Calu3 (cell line): Measurements from ENCODE around the gene PCLO. TPM values are rescaled to one million over a fixed set of nuclear protein-coding genes. Genes with fewer than 3 reads are reported as not detected.

ENCODE experiments used
- BruUV-seq: library from RNA; stranded (reverse); fragments of 400-500 nt; replicated peaks from 2 replicates; lab custom pipeline; 2021; lab: Mats Ljungman, UMichigan
- CTCF ChIA-PET: fragments of 300-600 bp; sonication (Branson Sonifier 250); formaldehyde crosslinking; loops from one replicate; lab custom pipeline; 2022; ENCODE audit warnings: antibody characterized with exemption; lab: Charles Lee
- DNase-seq: peaks from one replicate; pipeline ENCODE4 v3.0.0; 2022
- H3K27ac Mint-ChIP-seq: one replicate; pipeline ENCODE4 v1.8.0; 2022; ENCODE audit warnings: mixed read lengths; ENCODE audit not compliant: unreplicated experiment
- H3K27me3 Mint-ChIP-seq: one replicate; pipeline ENCODE4 v1.8.0; 2022; ENCODE audit warnings: mixed read lengths; ENCODE audit not compliant: unreplicated experiment
- H3K36me3 Mint-ChIP-seq: one replicate; pipeline ENCODE4 v1.8.0; 2022; ENCODE audit warnings: mild to moderate bottlenecking, moderate library complexity, mixed read lengths; ENCODE audit not compliant: insufficient read depth, unreplicated experiment
- H3K4me1 Mint-ChIP-seq: one replicate; pipeline ENCODE4 v1.8.0; 2022; ENCODE audit warnings: mild to moderate bottlenecking, low read depth, mixed read lengths; ENCODE audit not compliant: unreplicated experiment
- H3K4me3 Mint-ChIP-seq: one replicate; pipeline ENCODE4 v1.8.0; 2022; ENCODE audit warnings: mild to moderate bottlenecking, low read depth, moderate library complexity, mixed read lengths; ENCODE audit not compliant: unreplicated experiment
- H3K9me3 Mint-ChIP-seq: one replicate; pipeline ENCODE4 v1.8.0; 2022; ENCODE audit warnings: low read depth, mixed read lengths; ENCODE audit not compliant: unreplicated experiment
- intact Hi-C: fragments of 100-400 bp; cut with micrococcal nuclease; formaldehyde crosslinking; loops from one replicate; pipeline ENCODE4 v1.10.0; 2022; ENCODE audit not compliant: unreplicated experiment
- total RNA-seq: library from RNA; stranded (reverse); gene quantifications from 2 replicates; pipeline ENCODE4 v1.2.3, GENCODE V29; 2022
- TF ChIP-seq, protein P1 (sequence below): fragments of 200-600 bp; IDR thresholded peaks from one replicate; pipeline ENCODE4 v1.8.0; 2022; ENCODE audit warnings: antibody characterized with exemption; ENCODE audit not compliant: unreplicated experiment

PCLO gene
- total RNA-seq, 1 experiment from 2014 or later: 9.1 TPM

DNA sequence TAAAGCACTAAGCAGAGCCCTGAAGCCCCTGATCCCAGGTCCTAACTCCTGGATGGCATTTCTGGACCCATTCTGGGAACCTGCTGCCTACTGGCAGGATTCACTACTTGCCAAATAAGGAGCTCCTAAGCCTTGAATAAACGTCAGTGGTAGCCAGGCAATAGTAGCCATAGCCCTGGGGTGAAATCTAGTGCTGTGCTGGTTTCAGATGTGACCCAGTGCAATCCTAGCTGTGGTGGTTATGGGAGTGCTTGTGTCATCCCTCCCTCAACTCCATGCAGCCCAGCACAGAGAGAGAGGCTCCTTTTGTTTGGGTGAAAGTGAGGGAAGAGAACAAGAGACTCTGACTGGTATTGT is 43.7 kb downstream of the PCLO start:
- intact Hi-C loops: no loop called here
- Mint-ChIP-seq H3K4me3 (no peak overlapping the region), H3K36me3 (no peaks in the 10 kb centered on the region), H3K27ac (no peak overlapping the region), H3K4me1 (no peaks in the 10 kb centered on the region), H3K27me3 (no peaks in the 10 kb centered on the region), H3K9me3 (no peaks in the 10 kb centered on the region)
- CTCF ChIA-PET: no interaction called here
- DNase-seq: no peak
- BruUV-seq: no TSS peak
- TF ChIP-seq, protein P1, sequence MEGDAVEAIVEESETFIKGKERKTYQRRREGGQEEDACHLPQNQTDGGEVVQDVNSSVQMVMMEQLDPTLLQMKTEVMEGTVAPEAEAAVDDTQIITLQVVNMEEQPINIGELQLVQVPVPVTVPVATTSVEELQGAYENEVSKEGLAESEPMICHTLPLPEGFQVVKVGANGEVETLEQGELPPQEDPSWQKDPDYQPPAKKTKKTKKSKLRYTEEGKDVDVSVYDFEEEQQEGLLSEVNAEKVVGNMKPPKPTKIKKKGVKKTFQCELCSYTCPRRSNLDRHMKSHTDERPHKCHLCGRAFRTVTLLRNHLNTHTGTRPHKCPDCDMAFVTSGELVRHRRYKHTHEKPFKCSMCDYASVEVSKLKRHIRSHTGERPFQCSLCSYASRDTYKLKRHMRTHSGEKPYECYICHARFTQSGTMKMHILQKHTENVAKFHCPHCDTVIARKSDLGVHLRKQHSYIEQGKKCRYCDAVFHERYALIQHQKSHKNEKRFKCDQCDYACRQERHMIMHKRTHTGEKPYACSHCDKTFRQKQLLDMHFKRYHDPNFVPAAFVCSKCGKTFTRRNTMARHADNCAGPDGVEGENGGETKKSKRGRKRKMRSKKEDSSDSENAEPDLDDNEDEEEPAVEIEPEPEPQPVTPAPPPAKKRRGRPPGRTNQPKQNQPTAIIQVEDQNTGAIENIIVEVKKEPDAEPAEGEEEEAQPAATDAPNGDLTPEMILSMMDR: no peak

DNA sequence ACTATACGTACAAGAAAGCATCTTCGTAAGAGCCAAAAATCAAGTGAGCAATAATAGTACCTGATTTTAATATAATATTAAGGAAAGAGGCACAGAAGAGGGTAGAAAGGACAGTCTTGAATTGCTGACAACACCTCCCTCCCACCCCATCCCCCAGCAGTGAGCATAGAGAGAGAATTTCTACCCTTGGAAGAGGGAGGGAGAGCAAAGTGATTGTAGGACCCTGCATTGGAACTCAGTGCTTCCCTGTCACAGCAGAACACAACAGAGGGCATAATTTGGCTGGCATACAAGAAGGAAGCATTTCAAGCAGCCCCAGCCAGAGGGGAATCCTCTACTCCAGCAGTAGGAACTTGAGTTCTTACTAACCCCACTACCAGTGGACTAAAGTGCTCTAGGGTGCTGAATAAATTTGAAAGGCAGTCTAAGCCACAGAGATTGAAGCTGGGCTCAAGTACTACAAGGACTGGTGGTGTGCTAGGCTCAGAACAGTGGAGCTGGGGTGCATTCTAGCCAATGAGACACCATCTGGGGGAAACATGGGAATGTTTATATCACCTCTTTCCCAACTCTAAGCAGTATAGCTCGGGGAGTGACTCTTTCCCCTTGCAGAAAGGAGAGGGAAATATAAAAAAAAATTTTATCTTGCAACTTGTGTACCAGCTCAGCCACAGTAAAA is 44.2 kb downstream of the PCLO start:
- CTCF ChIA-PET: no interaction called here
- Mint-ChIP-seq H3K4me3 (no peak overlapping the region), H3K27me3 (no peaks in the 10 kb centered on the region), H3K4me1 (no peaks in the 10 kb centered on the region), H3K27ac (no peak overlapping the region), H3K9me3 (no peaks in the 10 kb centered on the region), H3K36me3 (no peaks in the 10 kb centered on the region)
- DNase-seq: no peak
- intact Hi-C loops: no loop called here
- TF ChIP-seq, protein P1: no peak
- no TSS peak for BruUV-seq

DNA sequence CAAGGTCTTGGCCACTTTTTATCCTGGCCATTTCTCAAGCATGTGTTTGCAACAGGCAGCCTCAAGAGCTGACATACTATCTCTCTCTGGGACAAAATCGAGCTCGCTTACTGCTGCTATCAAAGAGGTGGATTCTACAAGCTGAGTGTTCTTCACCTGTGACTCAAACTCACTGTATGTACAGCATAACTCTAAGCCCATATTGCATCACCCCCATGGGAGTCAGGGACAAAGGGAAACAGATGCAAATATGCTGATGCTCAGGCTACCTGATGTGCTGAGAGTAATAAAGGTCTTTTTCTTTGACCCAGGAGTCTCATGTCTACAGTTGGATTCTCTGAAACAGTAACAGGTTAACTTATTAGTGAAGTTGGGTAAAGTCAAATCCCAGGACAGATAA is 45.2 kb downstream of the PCLO start:
- TF ChIP-seq, protein P1: no peak
- intact Hi-C loops: no loop called here

DNA sequence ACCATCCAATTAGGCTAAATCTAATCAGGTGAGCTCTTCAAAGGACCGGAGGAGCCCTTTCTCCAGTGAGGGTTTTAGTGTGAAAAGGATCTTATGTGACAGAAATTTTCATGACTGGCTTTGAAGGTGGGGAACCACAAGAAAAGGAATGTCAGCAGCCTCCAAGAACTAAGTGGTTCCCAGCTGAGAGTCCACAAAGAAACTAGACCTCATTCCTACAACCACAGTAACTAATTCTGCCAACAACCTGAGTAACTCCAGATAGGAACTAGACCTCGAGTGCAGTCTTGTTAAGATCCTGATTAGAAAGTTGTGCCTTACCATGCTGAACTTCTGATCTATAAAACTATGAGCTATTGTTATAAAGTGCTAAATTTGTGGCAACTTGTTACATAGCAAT is 51.3 kb downstream of the PCLO start:
- no peak for DNase-seq
- Mint-ChIP-seq H3K27me3 (no peaks in the 10 kb centered on the region), H3K9me3 (no peaks in the 10 kb centered on the region), H3K36me3 (no peaks in the 10 kb centered on the region), H3K4me1 (no peaks in the 10 kb centered on the region), H3K4me3 (no peak overlapping the region), H3K27ac (no peak overlapping the region)
- no TSS peak for BruUV-seq
- TF ChIP-seq, protein P1: no peak
- CTCF ChIA-PET: no interaction called here
- intact Hi-C loops: no loop called here

More for the DNA sequence above, 45.2 kb downstream of the PCLO start:
- DNase-seq: no peak
- Mint-ChIP-seq H3K4me3 (no peak overlapping the region), H3K9me3 (no peaks in the 10 kb centered on the region), H3K36me3 (no peaks in the 10 kb centered on the region), H3K27ac (no peak overlapping the region), H3K27me3 (no peaks in the 10 kb centered on the region), H3K4me1 (no peaks in the 10 kb centered on the region)
- no TSS peak for BruUV-seq
- CTCF ChIA-PET: no interaction called here
